Neural cell (in vitro differentiated cells): ENCODE results near the gene DAD1. TPM values are rescaled to one million over a fixed set of nuclear protein-coding genes. Genes with fewer than 3 reads are reported as not detected.

Source experiments
- H2AFZ ChIP-seq: fragments of 200-600, 300-800 bp; sonication (generic), shearing (Covaris generic); 2 replicates; pipeline ENCODE4 v1.6.0; 2014; ENCODE audit warnings: low read depth, mild to moderate bottlenecking, antibody characterized with exemption, low read length, moderate library complexity
- H3F3A ChIP-seq: fragments of 200-600 bp; shearing (Covaris generic); 2 replicates; pipeline ENCODE4 v1.6.1; 2016; ENCODE audit warnings: mild to moderate bottlenecking, moderate library complexity, mixed read lengths, antibody characterized with exemption, low read length; ENCODE audit not compliant: insufficient read depth, poor library complexity, severe bottlenecking
- H3K27ac ChIP-seq: fragments of 200-600, 300-800 bp; sonication (generic), shearing (Covaris generic); 2 replicates; pipeline ENCODE4 v1.5.1; 2014; ENCODE audit warnings: mild to moderate bottlenecking, low read length, moderate library complexity
- H3K27me3 ChIP-seq: fragments of 300-800, 200-600 bp; sonication (generic), shearing (Covaris generic); 2 replicates; pipeline ENCODE4 v1.6.0; 2014; ENCODE audit warnings: mild to moderate bottlenecking, low read depth, low read length, moderate library complexity; ENCODE audit not compliant: insufficient read depth
- H3K36me3 ChIP-seq: fragments of 300-800, 200-600 bp; sonication (generic), shearing (Covaris generic); 2 replicates; pipeline ENCODE4 v1.5.1; 2014; ENCODE audit warnings: mild to moderate bottlenecking, antibody characterized with exemption, low read length, moderate library complexity; ENCODE audit not compliant: insufficient read depth
- H3K4me2 ChIP-seq: fragments of 300-800, 200-600 bp; sonication (generic), shearing (Covaris generic); 2 replicates; pipeline ENCODE4 v1.6.0; 2014; ENCODE audit warnings: mild to moderate bottlenecking, low read length
- H3K4me3 ChIP-seq: fragments of 300-800, 200-600 bp; sonication (generic), shearing (Covaris generic); 2 replicates; pipeline ENCODE4 v1.5.1; 2014; ENCODE audit warnings: mild to moderate bottlenecking, low read length, moderate library complexity
- H3K79me2 ChIP-seq: fragments of 200-600 bp; shearing (Covaris generic); replicated peaks from 2 replicates; pipeline ENCODE4 v1.6.0; 2014; ENCODE audit warnings: mild to moderate bottlenecking, low read length, moderate library complexity; ENCODE audit not compliant: insufficient read depth
- H3K9ac ChIP-seq: fragments of 300-800, 200-600 bp; sonication (generic), shearing (Covaris generic); 2 replicates; pipeline ENCODE4 v1.6.1; 2016; ENCODE audit warnings: mild to moderate bottlenecking, low read length, mixed read lengths
- H3K9me2 ChIP-seq: fragments of 200-600 bp; shearing (Covaris generic); 2 replicates; pipeline ENCODE4 v1.6.1; 2016; ENCODE audit warnings: mild to moderate bottlenecking, low read length, mixed read lengths; ENCODE audit not compliant: insufficient read depth
- H3K9me3 ChIP-seq: fragments of 200-600, 300-800 bp; sonication (generic), shearing (Covaris generic); 2 replicates; pipeline ENCODE4 v1.6.1; 2016; ENCODE audit warnings: mild to moderate bottlenecking, mixed run types, low read length, moderate library complexity, mixed read lengths
- H4K20me1 ChIP-seq: fragments of 200-600 bp; shearing (Covaris generic); 2 replicates; pipeline ENCODE4 v1.6.1; 2016; ENCODE audit warnings: mild to moderate bottlenecking, mixed run types; ENCODE audit not compliant: insufficient read depth
- EP300 ChIP-seq: fragments of 450-650 bp; conservative IDR thresholded peaks from 2 replicates; pipeline ENCODE4 v1.6.1; 2014; ENCODE audit warnings: antibody characterized with exemption, mild to moderate bottlenecking, moderate library complexity; ENCODE audit not compliant: poor library complexity, severe bottlenecking
- EZH2 ChIP-seq: fragments of 200-600, 300-800 bp; shearing (Covaris generic), sonication (generic); IDR thresholded peaks from 2 replicates; pipeline ENCODE4 v1.6.1; 2014; ENCODE audit warnings: antibody characterized with exemption, low read length, borderline replicate concordance, mild to moderate bottlenecking; ENCODE audit not compliant: insufficient read depth, poor library complexity, severe bottlenecking
- MXI1 ChIP-seq: fragments of 450-650 bp; conservative IDR thresholded peaks from 2 replicates; pipeline ENCODE4 v1.6.1; 2014; ENCODE audit warnings: antibody characterized with exemption, mild to moderate bottlenecking; ENCODE audit not compliant: poor library complexity, severe bottlenecking
- POLR2AphosphoS5 ChIP-seq: IDR thresholded peaks from 2 replicates; pipeline ENCODE4 v1.6.1; 2012
- RAD21 ChIP-seq: fragments of 450-650 bp; conservative IDR thresholded peaks from 2 replicates; pipeline ENCODE4 v1.6.1; 2014; ENCODE audit warnings: antibody characterized with exemption, mild to moderate bottlenecking, moderate library complexity
- SMC3 ChIP-seq: fragments of 450-650 bp; conservative IDR thresholded peaks from 2 replicates; pipeline ENCODE4 v1.6.1; 2014; ENCODE audit warnings: antibody characterized with exemption, mild to moderate bottlenecking, moderate library complexity; ENCODE audit not compliant: poor library complexity
- TAF1 ChIP-seq: IDR thresholded peaks from 2 replicates; pipeline ENCODE4 v1.6.1; 2012; ENCODE audit warnings: low read depth
- polyA plus RNA-seq: library from polyadenylated mRNA; depleted of rRNA; stranded (reverse); fragments of >200 nt; gene quantifications from 2 replicates; pipeline ENCODE4 v1.2.3, GENCODE V29; 2014
- TF ChIP-seq, protein P1 (sequence below): IDR thresholded peaks from 2 replicates; pipeline ENCODE4 v1.6.1; 2012; ENCODE audit warnings: borderline replicate concordance
- TF ChIP-seq, protein P2 (sequence below): fragments of 450-650 bp; IDR thresholded peaks from 2 replicates; pipeline ENCODE4 v1.5.1; 2014; ENCODE audit warnings: antibody characterized with exemption, mild to moderate bottlenecking, moderate library complexity; ENCODE audit not compliant: poor library complexity, severe bottlenecking

The DAD1 gene
- polyA plus RNA-seq, 1 donor from 2014 or later, result 369 TPM

GRCh38 chr14:22577334-22577908 is 11.6 kb downstream of the DAD1 start:
- H4K20me1 ChIP-seq, result no peaks in the 10 kb centered on the region
- no peaks in the 10 kb centered on the region for H3K27me3 ChIP-seq
- H3K36me3 ChIP-seq, result no peaks in the 10 kb centered on the region
- no peaks in the 10 kb centered on the region for H3K9me2 ChIP-seq
- no peak for TF ChIP-seq EZH2
- TF ChIP-seq TAF1, result no peak
- no peak for TF ChIP-seq EP300
- TF ChIP-seq POLR2AphosphoS5, result no peak
- TF ChIP-seq, protein P1, sequence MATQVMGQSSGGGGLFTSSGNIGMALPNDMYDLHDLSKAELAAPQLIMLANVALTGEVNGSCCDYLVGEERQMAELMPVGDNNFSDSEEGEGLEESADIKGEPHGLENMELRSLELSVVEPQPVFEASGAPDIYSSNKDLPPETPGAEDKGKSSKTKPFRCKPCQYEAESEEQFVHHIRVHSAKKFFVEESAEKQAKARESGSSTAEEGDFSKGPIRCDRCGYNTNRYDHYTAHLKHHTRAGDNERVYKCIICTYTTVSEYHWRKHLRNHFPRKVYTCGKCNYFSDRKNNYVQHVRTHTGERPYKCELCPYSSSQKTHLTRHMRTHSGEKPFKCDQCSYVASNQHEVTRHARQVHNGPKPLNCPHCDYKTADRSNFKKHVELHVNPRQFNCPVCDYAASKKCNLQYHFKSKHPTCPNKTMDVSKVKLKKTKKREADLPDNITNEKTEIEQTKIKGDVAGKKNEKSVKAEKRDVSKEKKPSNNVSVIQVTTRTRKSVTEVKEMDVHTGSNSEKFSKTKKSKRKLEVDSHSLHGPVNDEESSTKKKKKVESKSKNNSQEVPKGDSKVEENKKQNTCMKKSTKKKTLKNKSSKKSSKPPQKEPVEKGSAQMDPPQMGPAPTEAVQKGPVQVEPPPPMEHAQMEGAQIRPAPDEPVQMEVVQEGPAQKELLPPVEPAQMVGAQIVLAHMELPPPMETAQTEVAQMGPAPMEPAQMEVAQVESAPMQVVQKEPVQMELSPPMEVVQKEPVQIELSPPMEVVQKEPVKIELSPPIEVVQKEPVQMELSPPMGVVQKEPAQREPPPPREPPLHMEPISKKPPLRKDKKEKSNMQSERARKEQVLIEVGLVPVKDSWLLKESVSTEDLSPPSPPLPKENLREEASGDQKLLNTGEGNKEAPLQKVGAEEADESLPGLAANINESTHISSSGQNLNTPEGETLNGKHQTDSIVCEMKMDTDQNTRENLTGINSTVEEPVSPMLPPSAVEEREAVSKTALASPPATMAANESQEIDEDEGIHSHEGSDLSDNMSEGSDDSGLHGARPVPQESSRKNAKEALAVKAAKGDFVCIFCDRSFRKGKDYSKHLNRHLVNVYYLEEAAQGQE, result no peak
- no peak for TF ChIP-seq SMC3
- TF ChIP-seq, protein P2, sequence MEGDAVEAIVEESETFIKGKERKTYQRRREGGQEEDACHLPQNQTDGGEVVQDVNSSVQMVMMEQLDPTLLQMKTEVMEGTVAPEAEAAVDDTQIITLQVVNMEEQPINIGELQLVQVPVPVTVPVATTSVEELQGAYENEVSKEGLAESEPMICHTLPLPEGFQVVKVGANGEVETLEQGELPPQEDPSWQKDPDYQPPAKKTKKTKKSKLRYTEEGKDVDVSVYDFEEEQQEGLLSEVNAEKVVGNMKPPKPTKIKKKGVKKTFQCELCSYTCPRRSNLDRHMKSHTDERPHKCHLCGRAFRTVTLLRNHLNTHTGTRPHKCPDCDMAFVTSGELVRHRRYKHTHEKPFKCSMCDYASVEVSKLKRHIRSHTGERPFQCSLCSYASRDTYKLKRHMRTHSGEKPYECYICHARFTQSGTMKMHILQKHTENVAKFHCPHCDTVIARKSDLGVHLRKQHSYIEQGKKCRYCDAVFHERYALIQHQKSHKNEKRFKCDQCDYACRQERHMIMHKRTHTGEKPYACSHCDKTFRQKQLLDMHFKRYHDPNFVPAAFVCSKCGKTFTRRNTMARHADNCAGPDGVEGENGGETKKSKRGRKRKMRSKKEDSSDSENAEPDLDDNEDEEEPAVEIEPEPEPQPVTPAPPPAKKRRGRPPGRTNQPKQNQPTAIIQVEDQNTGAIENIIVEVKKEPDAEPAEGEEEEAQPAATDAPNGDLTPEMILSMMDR, result no peak
- no peak for TF ChIP-seq MXI1
- no peak for TF ChIP-seq RAD21
- H3F3A ChIP-seq, result no peaks in the 10 kb centered on the region
- H2AFZ ChIP-seq, result no peak overlapping the region
- no peak overlapping the region for H3K4me3 ChIP-seq
- H3K79me2 ChIP-seq, result peaks cover 38% of the 10 kb centered on the region
- H3K27ac ChIP-seq, result no peak overlapping the region
- no peaks in the 10 kb centered on the region for H3K9me3 ChIP-seq
- no peak overlapping the region for H3K4me2 ChIP-seq
- no peak overlapping the region for H3K9ac ChIP-seq

GRCh38 chr14:22573804-22574203 is 15.2 kb downstream of the DAD1 start:
- no peak overlapping the region for H3K4me2 ChIP-seq
- H3K9me2 ChIP-seq, result no peaks in the 10 kb centered on the region
- H4K20me1 ChIP-seq, result no peaks in the 10 kb centered on the region
- no peak overlapping the region for H3K27ac ChIP-seq
- H2AFZ ChIP-seq, result no peak overlapping the region
- peaks cover 20% of the 10 kb centered on the region for H3K79me2 ChIP-seq
- H3F3A ChIP-seq, result no peaks in the 10 kb centered on the region
- H3K27me3 ChIP-seq, result no peaks in the 10 kb centered on the region
- H3K4me3 ChIP-seq, result no peak overlapping the region
- no peaks in the 10 kb centered on the region for H3K36me3 ChIP-seq
- TF ChIP-seq TAF1 (no peak), EP300 (no peak), EZH2 (no peak), POLR2AphosphoS5 (no peak), RAD21 (no peak), MXI1 (no peak), SMC3 (no peak)
- TF ChIP-seq, protein P2, result no peak
- TF ChIP-seq, protein P1, result no peak
- H3K9me3 ChIP-seq, result no peaks in the 10 kb centered on the region
- no peak overlapping the region for H3K9ac ChIP-seq
